IPS-15b (cell line): ENCODE measurements around the gene CD44.

Experiments used
- H3K27me3 ChIP-seq: one replicate; pipeline ENCODE4 v1.6.1; 2013; ENCODE audit warnings: low read length; ENCODE audit not compliant: control insufficient read depth, insufficient read depth
- H3K36me3 ChIP-seq: one replicate; pipeline ENCODE4 v1.6.1; 2013; ENCODE audit warnings: low read length; ENCODE audit not compliant: control insufficient read depth, insufficient read depth
- H3K4me1 ChIP-seq: one replicate; pipeline ENCODE4 v1.6.1; 2013; ENCODE audit warnings: mild to moderate bottlenecking, low read length; ENCODE audit not compliant: control insufficient read depth, insufficient read depth
- H3K4me3 ChIP-seq: one replicate; pipeline ENCODE4 v1.5.1; 2013; ENCODE audit warnings: low read depth, low read length
- H3K9ac ChIP-seq: one replicate; pipeline ENCODE4 v1.6.1; 2013; ENCODE audit warnings: low read depth, mild to moderate bottlenecking, low read length
- H3K9me3 ChIP-seq: one replicate; pipeline ENCODE4 v1.6.1; 2013; ENCODE audit warnings: mild to moderate bottlenecking, low read length; ENCODE audit not compliant: control insufficient read depth, insufficient read depth

Gene CD44

DNA sequence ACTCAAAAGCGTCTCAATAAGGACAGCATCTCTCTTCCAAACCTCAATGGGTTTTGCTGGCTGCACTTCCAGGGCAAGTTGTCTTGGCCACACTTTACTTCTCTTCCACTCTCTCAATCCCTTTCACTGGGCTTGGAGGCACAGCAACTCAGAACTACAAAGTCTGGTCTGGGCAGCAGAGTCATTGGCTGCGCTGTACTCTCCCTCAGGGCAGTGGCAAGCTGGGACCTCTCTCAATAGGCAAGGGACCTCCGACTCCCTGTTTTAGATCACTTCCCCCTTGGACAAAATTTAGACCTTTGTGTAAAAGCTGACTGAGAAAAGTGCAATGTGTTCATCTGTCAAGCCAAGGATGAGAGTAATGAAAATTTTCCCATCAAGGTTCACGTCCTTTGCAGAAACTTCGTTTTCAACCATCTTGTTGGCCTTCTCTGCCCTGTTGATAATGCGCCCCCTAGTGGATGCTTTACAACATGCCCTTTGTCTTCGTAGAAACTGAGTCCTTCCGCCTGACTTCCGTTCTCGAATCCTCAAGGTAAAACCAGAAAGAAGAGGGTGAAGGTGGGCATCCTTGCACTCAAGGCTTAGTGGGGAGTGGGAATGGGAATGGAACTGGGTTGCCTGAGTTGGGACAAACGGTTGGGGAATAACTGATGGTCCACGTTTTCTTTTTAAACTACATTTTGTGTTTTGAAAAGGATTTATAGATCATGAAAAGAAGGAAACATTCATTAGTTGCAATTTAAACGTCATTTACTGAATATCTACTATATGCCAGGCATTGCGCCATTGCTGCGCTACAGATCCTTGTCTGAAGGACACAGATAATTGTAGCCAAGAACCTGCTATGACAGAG, 99.1 kb downstream of the CD44 start:
- no peaks in the 10 kb centered on the region for H3K27me3 ChIP-seq
- H3K9ac ChIP-seq, result no peak overlapping the region
- H3K4me3 ChIP-seq, result no peak overlapping the region
- H3K9me3 ChIP-seq, result no peaks in the 10 kb centered on the region
- peaks cover 7% of the 10 kb centered on the region for H3K4me1 ChIP-seq
- no peaks in the 10 kb centered on the region for H3K36me3 ChIP-seq

- Histone ChIP-seq H3K9ac (no peak overlapping the region), H3K4me1 (peaks cover 7% of the 10 kb centered on the region), H3K4me3 (no peak overlapping the region), H3K36me3 (no peaks in the 10 kb centered on the region), H3K27me3 (no peaks in the 10 kb centered on the region), H3K9me3 (no peaks in the 10 kb centered on the region)
Measured at GRCh38 chr11:35238882-35239281, 99.9 kb downstream of the CD44 start.

DNA sequence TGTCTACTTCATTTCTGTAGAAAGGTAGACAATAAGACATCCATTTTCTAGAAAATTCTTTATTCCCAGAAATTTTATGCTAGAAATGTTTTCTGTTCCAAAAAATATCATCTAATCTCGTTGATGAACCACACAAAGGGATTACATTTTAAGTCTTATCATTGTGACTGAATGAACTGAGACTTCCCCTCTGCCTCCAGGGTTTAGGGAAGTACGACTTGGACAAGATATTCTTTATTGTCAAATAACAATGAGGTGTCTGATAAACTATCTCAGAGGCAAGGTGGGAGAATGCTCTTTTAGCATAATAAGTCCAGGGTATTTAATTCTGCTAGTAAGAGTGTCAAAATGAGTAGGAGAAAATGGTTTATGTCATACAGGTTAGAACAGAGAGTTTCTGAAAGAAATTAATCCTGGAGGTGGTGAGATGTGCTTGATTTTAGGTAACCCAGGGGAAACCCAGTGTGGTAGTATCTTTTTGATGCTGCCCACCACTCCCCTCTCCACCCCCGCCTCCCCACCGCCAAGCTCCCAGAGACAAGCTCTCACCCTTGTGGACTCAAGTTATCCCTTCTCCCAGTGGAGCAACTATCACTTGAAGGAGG, 100.6 kb downstream of the CD44 start:
- Histone ChIP-seq H3K36me3 (no peaks in the 10 kb centered on the region), H3K9ac (no peak overlapping the region), H3K9me3 (no peaks in the 10 kb centered on the region), H3K27me3 (no peaks in the 10 kb centered on the region), H3K4me1 (peaks cover 7% of the 10 kb centered on the region), H3K4me3 (no peak overlapping the region)

- Histone ChIP-seq H3K9me3 (no peaks in the 10 kb centered on the region), H3K27me3 (no peaks in the 10 kb centered on the region), H3K36me3 (no peaks in the 10 kb centered on the region), H3K9ac (no peak overlapping the region), H3K4me3 (no peak overlapping the region), H3K4me1 (peaks cover 7% of the 10 kb centered on the region)
Measured at GRCh38 chr11:35241083-35241482, 102.1 kb downstream of the CD44 start.

DNA sequence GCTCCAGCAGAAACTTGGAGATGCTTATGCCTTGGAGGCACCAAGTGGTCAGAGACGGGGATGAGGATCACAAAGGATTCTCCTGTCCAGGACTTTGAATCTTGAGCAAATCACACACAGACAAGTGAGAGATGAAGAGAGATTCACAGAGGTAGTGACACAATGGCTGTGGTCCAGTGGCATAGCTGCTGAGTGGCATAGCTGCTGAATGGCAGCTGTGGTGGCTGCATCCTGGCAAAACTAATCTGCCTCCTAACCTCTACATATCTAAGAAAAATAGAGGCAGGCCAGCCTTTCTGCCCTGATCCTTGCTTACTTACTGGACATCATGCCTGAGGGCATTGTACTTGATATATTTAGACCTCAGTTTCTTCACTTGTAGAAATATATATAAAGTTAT, 102.6 kb downstream of the CD44 start:
- Histone ChIP-seq H3K9me3 (no peaks in the 10 kb centered on the region), H3K36me3 (no peaks in the 10 kb centered on the region), H3K27me3 (no peaks in the 10 kb centered on the region), H3K4me3 (no peak overlapping the region), H3K4me1 (peaks cover 7% of the 10 kb centered on the region), H3K9ac (no peak overlapping the region)

DNA sequence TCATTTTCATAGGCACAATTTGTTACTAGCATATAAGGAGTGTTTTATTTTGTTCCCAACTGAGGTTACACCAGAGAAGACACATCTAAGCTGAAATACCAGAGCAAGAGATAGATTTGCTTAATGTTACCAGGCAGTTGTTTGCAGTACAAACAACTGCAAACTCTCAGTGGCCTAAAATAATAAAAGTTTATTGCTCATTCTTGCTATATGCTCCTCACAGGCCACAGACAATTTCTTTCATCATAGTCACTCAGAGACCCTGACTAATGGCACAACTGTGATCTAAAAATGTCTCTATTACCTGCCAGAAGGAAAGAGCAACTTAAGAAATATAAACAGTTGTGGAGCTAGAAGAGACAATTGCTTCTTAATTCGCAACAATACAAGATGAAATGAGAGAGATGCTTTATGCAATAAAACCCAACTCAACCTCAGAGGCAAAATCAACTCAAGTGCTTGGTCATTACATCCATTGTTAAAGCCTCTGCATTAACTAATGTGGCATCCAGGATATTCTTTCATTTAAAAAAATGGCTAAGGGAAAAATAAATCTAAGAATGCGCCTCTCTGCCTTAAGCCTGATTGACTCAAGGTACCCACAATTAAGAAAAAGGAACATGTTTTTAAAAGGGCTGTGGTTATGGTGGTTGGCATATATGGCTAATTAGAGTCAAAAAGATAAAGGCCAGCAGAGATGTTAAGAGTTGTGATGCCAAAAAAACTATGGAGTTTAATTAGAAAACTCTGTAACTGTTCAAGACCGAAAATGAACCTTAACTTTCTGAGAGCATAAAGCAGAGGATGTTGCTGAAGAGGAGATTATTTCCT, 103.7 kb downstream of the CD44 start:
- no peaks in the 10 kb centered on the region for H3K36me3 ChIP-seq
- no peaks in the 10 kb centered on the region for H3K27me3 ChIP-seq
- no peak overlapping the region for H3K9ac ChIP-seq

GRCh38 chr11:35243774-35244173, 104.8 kb downstream of the CD44 start:
- Histone ChIP-seq H3K9me3 (peaks cover 3% of the 10 kb centered on the region), H3K27me3 (no peaks in the 10 kb centered on the region), H3K9ac (no peak overlapping the region), H3K4me1 (no peaks in the 10 kb centered on the region), H3K36me3 (no peaks in the 10 kb centered on the region), H3K4me3 (no peak overlapping the region)

More for the DNA sequence above, 103.7 kb downstream of the CD44 start:
- Histone ChIP-seq H3K4me3 (no peak overlapping the region), H3K9me3 (no peaks in the 10 kb centered on the region), H3K4me1 (peaks cover 4% of the 10 kb centered on the region)

GRCh38 chr11:35245056-35245455, 106.1 kb downstream of the CD44 start:
- no peaks in the 10 kb centered on the region for H3K4me1 ChIP-seq
- H3K36me3 ChIP-seq, result no peaks in the 10 kb centered on the region
- no peak overlapping the region for H3K4me3 ChIP-seq
- peaks cover 3% of the 10 kb centered on the region for H3K9me3 ChIP-seq
- no peak overlapping the region for H3K9ac ChIP-seq
- no peaks in the 10 kb centered on the region for H3K27me3 ChIP-seq

GRCh38 chr11:35245786-35246185, 106.8 kb downstream of the CD44 start:
- H3K4me1 ChIP-seq, result no peaks in the 10 kb centered on the region
- no peaks in the 10 kb centered on the region for H3K27me3 ChIP-seq
- H3K36me3 ChIP-seq, result no peaks in the 10 kb centered on the region
- no peak overlapping the region for H3K4me3 ChIP-seq
- peaks cover 3% of the 10 kb centered on the region for H3K9me3 ChIP-seq
- no peak overlapping the region for H3K9ac ChIP-seq

DNA sequence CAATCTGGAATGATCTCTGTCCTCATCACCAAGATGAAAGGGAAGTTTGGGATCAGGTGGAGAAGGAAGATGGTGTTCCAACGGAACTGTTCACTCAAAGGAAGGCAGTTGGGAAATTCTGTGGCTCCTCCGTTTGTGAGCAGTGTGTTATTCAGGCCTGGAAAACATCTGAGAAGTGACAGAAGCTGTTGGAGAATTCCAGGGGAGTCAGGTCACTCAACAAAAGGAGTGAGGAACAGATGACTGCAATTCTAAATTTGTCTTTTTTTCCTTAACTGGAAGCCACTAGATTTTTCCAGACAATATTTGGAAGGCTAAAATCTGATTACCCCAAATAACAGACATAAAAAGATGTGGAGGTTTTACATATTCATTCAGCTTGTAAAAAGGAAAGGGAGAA, 107.8 kb downstream of the CD44 start:
- no peak overlapping the region for H3K4me3 ChIP-seq
- H3K9ac ChIP-seq, result no peak overlapping the region
- H3K27me3 ChIP-seq, result no peaks in the 10 kb centered on the region
- no peaks in the 10 kb centered on the region for H3K36me3 ChIP-seq
- H3K4me1 ChIP-seq, result no peaks in the 10 kb centered on the region
- H3K9me3 ChIP-seq, result peaks cover 3% of the 10 kb centered on the region

GRCh38 chr11:35247428-35247827, 108.5 kb downstream of the CD44 start:
- H3K4me3 ChIP-seq, result no peak overlapping the region
- no peaks in the 10 kb centered on the region for H3K36me3 ChIP-seq
- no peak overlapping the region for H3K9ac ChIP-seq
- H3K4me1 ChIP-seq, result no peaks in the 10 kb centered on the region
- H3K27me3 ChIP-seq, result no peaks in the 10 kb centered on the region
- peaks cover 3% of the 10 kb centered on the region for H3K9me3 ChIP-seq
